ENCODE data around the gene COL15A1.

The COL15A1 gene

GRCh38 chr9:99023831-99024230, 80.1 kb downstream of the COL15A1 start:
- no peak overlapping the region for H3K4me3 ChIP-seq (ENCODE audit: low read length)
- no peak for DNase-seq (ENCODE audit: low read depth)
- TF ChIP-seq, protein P1, sequence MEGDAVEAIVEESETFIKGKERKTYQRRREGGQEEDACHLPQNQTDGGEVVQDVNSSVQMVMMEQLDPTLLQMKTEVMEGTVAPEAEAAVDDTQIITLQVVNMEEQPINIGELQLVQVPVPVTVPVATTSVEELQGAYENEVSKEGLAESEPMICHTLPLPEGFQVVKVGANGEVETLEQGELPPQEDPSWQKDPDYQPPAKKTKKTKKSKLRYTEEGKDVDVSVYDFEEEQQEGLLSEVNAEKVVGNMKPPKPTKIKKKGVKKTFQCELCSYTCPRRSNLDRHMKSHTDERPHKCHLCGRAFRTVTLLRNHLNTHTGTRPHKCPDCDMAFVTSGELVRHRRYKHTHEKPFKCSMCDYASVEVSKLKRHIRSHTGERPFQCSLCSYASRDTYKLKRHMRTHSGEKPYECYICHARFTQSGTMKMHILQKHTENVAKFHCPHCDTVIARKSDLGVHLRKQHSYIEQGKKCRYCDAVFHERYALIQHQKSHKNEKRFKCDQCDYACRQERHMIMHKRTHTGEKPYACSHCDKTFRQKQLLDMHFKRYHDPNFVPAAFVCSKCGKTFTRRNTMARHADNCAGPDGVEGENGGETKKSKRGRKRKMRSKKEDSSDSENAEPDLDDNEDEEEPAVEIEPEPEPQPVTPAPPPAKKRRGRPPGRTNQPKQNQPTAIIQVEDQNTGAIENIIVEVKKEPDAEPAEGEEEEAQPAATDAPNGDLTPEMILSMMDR (conservative IDR thresholded peaks at IDR 0.05; ENCODE audit: low read depth, low read length) = no peak

- H3K4me3 ChIP-seq (ENCODE audit: low read length) = no peak overlapping the region
- TF ChIP-seq, protein P1 (conservative IDR thresholded peaks at IDR 0.05; ENCODE audit: low read depth, low read length) = no peak
- DNase-seq (ENCODE audit: low read depth) = no peak
These were observed 81.3 kb downstream of the COL15A1 start for GRCh38 chr9:99024959-99025358.

- H3K4me3 ChIP-seq (ENCODE audit: low read length) = no peak overlapping the region
- TF ChIP-seq, protein P1 (conservative IDR thresholded peaks at IDR 0.05; ENCODE audit: low read depth, low read length) = no peak
- no peak for DNase-seq (ENCODE audit: low read depth)
These were observed 82.0 kb downstream of the COL15A1 start for GRCh38 chr9:99025616-99026270.

GRCh38 chr9:99026271-99026955, 82.7 kb downstream of the COL15A1 start:
- TF ChIP-seq, protein P1 (conservative IDR thresholded peaks at IDR 0.05; ENCODE audit: low read depth, low read length) = no peak
- DNase-seq (ENCODE audit: low read depth) = no peak
- no peak overlapping the region for H3K4me3 ChIP-seq (ENCODE audit: low read length)

DNA sequence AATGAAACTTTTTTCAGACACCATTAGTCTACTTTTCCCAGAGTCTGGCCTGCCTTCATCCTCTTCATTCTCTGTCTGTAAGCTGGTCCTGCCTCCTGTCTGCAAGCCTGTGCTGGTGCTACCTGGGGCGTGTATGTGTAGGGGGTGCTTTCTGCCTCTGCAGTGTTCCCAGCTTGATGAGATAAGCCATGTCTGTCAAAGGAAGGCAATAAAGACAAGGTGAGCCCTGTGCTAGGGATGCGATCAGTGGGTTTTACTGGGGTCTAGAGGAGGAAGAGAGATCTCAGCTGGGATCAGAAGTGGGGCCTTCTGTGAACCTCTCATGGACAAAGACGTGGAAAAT, 83.2 kb downstream of the COL15A1 start:
- no peak for DNase-seq (ENCODE audit: low read depth)
- TF ChIP-seq, protein P1 (conservative IDR thresholded peaks at IDR 0.05; ENCODE audit: low read depth, low read length) = no peak
- H3K4me3 ChIP-seq (ENCODE audit: low read length) = no peak overlapping the region

GRCh38 chr9:99027443-99027842, 83.7 kb downstream of the COL15A1 start:
- DNase-seq (ENCODE audit: low read depth) = no peak
- H3K4me3 ChIP-seq (ENCODE audit: low read length) = no peak overlapping the region
- TF ChIP-seq, protein P1 (conservative IDR thresholded peaks at IDR 0.05; ENCODE audit: low read depth, low read length) = no peak

DNA sequence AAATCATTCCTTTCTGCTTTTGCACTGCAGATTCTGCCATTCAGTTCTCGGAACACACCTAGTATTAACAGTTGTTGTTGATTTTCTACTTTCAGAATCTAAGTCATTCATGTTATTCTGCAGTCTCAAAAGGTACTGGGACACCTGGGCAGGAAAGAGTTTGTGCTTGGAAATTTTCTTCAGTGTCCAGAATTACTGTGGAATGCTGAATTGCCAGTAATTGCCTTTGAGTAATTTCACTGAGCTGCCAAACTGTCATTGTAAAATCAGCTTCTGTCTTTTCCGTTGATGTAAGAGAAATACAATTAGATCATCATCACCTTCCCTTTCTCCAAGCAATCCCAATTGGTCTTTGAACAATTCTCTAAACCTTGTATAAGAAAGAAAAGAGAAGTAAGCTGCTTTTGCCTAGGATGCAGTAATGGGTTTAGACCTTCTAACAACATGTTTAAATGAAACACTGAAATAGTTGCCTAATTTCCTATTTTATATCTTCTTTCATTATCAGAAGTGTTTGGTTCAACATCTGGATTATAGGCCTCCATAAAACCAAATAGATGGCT, 85.5 kb downstream of the COL15A1 start:
- DNase-seq (ENCODE audit: low read depth) = no peak

More for the DNA sequence above, 85.5 kb downstream of the COL15A1 start:
- no peak overlapping the region for H3K4me3 ChIP-seq (ENCODE audit: low read length)
- TF ChIP-seq, protein P1 (conservative IDR thresholded peaks at IDR 0.05; ENCODE audit: low read depth, low read length) = no peak

Measured in retinal pigment epithelial cell (primary cell).